NCI-H1105 (cell line): ENCODE results near the gene CALML5.

ENCODE experiments used
- DNase-seq: peaks from one replicate; lab custom pipeline; 2025; lab: John Stamatoyannopoulos, UW

Gene CALML5

DNA sequence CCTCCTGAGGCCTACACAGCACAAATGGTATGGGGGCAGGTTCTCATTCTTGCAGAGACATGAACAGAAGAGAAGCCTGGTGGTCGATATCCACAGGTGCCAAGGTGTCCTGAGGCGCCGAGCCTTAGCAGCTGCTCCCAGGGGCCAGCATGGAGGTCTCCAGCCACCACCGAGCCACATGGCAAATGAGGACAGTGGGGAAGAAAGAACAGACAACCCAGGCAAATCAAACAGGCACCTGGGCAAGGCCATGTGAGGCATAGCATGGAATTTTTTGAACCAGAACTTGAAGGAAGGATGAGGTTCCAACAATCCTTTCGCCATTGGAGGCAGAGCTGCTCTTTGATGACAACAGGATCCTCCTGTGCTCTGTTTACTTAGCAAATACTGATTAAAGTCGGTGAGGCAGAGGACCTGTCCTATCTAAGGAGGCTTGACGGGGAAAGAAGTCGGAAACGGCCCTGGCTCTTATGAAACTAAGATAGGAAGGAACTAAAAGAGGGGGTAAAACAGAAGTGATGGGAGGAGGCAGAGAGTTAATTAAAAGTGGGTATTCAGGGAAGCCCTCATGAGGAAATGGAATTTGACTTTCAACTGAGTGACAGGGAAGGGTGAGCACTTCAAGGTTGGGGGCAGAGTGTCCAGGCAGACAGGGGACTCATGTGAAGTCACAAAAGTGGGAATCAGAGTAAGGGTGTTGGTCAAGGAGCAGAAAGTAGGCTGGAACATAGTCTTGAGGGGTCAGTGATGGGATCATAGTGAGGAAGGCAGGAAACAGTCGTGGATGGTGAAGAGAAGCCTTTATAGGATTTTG is 16.8 kb upstream of the CALML5 start:
- no peak for DNase-seq

DNA sequence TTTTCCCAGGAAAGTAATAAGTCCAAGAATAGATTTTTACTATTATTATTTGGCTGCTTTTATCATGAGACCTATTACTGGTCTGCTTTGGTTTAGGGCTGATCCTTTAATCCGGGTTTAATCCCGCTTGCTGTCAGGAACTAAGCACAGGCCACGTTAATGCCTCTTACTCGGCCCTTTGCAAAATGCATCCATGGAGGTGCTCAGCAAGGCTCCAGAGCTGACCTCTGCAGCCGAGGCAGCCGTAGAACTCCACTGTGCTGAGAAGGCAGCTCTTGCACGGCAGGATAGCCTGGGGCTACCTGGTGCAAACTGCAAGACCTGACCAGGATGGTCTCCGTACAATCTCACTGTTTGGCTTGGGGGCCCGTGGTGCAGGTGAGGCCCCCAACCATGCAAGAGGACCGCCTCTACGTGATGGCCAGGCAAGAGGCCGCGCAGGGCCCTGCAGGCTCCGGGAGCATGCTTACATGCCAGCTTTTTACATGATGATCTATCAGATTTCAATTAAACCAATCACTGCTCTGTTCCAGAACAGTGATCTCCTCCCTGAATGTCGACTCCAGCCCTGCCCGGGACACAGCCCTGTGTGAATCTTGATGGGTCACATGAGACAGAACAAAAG is 15.0 kb upstream of the CALML5 start:
- DNase-seq = no peak

DNA sequence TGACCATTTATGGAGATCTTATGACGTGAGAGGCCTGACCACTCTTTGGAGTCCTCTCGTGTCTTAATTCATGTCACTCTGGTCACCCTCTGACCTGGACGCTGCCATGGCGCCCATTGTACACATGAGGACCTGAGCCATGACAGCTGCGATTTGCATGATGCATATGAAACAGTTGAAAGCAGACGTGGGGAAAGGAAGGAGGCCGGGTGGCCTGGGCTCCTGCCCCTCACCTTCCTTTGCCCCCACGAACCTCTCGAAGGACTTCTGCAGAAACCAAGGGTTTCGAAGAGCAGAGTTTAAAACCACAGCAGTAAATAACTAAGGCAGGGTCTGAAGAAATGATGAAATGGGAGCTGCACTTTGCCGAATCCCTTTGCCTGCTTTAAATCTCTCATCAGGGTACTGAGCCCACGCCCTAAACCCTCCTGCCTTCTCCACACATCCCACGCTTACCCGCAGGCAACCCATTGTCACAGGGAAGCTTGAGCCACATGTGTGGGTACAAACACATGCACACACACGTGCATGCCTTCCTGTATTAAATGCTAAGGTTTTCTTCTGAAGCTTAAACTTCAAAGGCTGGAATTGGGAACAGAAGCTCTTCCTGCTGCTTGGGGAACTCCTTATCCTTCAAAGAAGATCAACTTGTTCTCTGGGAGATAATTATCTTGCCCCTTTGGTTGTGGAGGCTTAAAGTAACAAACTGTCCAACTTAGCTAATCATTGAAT is 13.7 kb upstream of the CALML5 start:
- DNase-seq = no peak

DNA sequence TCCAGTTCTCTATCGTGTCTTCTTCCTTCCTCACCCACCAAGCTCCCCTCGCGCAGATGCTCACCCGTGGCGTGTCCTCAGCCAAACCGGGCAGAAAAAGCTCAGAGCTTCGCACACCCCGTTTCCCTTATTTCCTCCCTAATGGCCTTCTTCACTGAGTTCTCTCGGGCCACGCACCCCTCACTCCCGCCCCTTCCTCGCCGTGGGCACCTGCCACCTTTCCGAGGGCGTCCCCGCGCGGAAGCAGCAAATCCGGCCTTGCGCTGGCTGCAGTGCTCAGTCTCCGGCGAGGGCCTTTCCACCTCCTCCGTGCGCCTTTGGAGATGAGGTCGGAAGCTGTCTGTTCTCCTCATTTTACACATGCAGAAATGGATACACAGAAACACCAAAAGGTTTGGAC is 13.0 kb upstream of the CALML5 start:
- no peak for DNase-seq

DNA sequence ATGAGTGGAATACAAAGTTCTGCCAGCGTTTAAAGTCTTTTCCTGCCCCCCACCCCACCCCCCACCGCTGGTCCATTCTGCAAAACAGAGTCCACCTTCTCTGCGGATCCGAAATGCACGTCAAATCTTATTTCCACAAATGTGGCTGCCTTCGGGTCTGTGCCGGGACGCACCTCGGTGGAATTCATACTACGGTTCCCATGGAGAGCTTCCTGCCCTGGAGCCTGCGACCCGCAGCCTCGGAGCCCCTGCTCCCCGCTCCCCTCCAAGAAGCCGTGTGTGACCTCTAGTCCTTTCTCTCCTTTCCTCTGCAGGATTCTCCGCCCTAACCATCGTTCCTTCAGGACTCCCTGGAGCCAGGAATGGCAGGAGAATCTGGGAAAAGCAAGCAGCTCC is 12.5 kb upstream of the CALML5 start:
- DNase-seq = no peak

DNA sequence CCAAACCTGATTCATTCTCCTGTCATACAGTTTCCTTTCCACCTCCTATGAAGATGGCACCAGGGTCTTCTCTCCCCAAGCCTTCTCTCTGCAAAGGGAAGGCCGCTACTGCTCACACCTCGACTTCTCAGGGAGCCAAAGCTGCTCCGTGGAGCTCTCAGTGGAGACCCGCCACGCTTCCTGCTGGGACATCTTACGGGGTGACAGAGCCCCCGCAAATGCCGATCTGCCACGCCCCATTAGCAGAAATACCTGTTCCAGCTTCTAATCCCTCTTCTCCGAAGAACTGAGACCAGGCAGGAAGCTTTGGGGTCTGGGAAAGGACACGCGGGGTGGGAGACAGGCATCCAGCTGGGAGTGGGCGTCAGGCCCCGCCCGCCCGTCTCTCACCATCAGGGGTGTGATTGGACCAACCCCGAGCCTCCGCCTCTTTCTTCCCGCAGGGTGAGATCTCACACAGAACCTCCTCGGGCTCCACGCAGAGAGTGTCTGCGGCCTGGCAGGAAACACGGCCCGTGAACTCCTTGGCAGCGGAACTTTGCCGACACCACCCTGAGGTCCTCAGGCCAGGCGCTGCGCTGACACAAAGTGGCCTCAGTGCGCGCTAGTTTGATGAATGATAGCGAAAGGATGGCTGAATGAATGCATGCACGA is 12.0 kb upstream of the CALML5 start:
- DNase-seq = no peak

DNA sequence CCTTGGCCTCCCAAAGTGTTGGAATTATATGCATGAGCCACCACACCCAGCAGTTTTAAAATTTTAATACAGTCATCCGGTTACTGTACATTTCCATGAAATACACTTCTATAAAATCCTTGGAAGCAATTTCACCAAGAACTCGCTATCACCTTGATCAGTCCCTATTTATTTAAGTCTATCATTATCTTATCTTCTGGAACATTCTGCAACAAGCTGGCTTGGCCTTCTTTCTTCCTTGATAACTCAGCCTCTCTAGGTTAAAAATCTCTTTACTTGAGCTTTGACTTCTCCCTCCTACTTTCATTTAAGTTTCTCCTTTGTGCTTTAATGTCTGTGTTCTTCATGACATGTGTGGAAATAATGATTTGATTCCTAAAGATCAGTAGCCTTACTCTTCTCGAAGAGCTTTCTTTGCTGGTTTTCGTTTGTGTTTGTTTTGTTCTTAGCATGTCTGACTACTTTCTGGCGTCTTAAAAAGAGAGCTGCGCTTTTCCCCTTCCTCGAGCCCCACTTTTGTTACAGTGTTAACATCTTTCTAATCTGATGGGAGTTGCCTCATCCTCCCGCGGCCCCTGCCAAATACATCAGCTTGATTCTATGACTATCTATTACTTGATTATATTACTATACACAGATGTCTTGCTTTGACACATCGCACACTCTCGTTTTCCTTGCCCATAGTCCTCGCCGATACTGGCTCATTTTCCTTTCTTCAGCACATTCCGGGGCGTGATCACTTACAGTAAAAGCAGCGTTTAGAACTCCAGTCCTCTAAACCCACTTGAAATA is 11.1 kb upstream of the CALML5 start:
- DNase-seq = no peak

DNA sequence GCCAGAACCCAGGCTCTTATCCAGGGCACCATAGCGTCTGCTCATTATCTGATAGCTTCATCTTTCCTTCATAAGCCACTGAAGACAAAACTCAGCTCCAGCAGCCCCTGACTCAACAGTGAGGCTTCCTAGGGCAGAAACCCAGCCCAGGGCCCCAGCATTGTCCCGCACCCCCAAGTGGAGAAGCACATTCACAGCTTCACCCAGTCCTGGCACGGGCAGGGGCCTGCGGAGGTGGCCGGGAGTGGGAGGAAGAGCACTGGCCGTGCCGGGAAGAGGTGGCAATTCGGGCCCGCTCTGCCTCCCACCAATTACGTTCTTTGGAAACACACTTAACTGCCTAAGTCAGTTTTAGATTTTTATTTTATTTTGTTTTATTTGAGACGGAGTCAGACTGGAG is 10.3 kb upstream of the CALML5 start:
- DNase-seq = no peak

DNA sequence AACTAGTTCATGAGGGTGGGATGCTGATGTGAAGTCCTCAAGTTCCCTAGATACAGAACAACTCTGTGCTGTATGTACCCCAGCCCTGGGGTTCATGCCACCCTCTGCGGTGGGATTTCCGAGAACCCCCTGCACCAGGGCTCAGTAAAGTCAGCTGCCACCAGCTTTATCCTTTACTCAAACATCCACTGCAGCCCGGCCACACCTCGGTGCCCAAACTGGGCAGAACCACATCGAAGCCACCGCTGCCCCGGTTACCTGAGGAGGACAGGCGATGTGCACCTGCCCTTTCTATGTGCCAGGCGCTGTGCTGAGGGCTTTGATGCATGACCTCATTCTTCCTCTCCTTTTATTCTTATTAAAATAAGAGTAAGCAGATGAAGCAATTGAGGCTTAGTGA is 9.9 kb upstream of the CALML5 start:
- DNase-seq = no peak

DNA sequence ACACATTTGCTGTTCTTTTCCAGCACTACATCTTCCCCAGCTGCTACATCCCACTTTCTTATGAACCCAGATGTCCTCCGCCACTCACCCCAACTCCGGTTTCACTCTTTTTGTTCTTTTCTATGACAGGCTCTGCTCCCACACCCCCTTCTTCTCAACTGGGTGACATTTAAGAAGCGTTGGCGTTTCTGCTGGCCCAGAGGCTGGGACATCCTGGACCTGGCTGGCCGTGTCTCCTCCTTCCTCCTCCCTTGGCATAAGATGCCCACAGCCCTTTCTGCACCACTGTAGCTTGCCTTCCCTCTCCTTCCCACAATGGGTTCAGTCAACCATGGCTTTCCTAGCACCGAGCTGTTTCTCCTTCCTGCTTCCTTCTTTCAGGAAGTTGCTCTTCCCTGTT is 9.4 kb upstream of the CALML5 start:
- DNase-seq = no peak

DNA sequence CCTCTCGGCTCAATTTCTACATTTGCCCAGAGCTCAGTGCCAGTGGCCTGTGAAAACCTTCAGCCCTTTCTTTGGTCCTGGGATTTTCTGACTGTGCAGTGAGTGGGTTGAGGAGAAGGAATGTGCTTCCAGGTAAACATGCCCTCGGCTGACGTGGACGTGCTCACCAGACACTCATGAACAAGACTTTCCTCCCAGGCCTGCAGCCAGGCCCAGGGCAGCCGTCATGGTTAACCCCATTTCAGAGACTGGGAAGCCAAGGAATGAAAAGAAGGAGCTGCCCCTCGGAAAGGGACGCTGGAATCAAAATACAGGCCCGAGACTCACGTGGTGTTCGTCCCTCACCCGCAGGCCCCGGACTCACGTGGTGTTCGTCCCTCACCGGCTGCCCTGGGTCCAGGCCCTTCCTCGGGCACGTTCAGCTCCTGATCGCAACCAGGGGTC is 8.8 kb upstream of the CALML5 start:
- no peak for DNase-seq

DNA sequence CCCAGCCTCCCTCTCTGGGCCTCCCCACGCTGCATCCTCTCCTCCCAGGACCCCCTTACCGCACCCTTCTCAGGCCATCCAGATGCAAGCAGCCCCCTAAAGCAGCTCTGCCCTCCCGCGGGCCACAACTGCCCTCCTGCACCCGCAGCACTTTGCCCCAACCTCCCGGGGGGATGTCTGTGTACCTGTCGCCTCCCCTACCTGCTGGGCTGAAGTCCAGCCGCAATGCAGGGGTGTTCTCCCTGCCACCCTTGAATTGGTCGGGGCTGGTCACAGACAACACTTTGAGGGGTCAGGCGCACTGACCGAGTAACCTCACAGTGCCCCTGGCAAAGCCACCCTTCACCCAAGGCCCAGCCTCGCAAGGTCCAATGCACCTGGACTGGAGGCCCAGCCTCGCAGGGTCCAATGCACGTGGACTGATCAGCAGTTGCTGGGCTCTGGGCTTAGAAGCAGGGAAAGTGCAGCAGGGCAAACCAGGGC is 8.3 kb upstream of the CALML5 start:
- DNase-seq = no peak

DNA sequence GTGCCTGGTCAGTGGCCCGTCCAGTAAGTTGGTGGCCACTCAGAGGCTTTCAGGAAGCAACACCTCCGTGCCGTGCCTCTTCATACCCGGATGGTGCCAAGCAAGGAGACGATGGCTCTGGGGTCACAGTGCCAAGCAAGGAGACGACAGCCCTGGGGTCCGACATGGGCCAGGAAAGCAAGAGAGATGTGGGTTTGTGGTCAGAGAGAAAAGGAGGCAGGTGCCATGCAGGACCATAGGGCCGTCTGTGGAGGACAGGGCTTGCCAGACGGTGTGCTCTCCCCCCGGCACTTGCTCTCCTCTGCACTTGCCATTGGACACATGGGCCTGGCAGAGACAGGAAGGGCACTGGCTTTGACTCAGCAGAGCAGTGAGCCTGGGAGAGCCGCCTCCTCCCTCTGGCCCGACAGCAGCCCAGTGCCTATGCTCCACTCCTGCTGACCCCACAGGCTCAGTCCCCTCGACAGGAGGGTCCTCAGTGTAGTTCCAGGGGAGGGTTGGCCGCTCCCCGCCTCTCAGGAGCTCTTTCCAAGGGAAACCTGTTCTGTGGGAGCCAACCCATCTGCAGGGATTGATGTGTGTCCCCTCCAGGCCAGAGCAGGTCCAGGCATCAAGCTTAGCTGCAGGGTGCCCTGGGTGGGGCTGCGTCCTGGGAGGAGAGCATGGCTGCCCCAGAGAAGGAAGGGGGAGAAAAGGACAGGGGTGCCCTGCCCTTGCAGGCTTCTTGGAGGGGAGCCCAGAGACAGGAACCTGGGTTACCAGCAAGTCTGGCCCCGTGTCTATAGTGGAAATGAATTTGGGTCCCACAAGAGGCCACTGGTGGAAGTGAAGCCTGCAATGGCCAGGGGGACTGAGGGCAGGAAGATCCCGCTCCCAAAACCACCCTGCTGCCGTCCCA is 7.6 kb upstream of the CALML5 start:
- no peak for DNase-seq

DNA sequence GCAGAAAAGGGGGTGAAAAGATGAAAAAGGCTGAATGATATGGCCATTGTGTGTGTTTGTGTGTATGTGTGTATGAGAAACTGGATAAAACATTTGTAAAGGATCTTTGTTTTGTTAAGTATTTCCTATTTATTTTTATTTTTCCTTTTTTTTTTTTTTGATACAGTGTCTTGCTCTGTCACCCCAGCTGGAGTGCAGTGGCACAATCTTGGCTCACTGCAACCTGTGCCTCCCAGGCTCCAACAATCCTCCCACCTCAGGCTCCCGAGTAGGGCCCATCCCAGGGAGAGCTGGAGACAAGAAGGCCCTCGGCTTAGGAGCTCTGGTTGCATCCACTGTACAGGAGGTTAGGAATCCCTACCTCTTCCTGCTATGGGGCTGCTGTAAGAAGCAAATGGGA is 6.9 kb upstream of the CALML5 start:
- no peak for DNase-seq

DNA sequence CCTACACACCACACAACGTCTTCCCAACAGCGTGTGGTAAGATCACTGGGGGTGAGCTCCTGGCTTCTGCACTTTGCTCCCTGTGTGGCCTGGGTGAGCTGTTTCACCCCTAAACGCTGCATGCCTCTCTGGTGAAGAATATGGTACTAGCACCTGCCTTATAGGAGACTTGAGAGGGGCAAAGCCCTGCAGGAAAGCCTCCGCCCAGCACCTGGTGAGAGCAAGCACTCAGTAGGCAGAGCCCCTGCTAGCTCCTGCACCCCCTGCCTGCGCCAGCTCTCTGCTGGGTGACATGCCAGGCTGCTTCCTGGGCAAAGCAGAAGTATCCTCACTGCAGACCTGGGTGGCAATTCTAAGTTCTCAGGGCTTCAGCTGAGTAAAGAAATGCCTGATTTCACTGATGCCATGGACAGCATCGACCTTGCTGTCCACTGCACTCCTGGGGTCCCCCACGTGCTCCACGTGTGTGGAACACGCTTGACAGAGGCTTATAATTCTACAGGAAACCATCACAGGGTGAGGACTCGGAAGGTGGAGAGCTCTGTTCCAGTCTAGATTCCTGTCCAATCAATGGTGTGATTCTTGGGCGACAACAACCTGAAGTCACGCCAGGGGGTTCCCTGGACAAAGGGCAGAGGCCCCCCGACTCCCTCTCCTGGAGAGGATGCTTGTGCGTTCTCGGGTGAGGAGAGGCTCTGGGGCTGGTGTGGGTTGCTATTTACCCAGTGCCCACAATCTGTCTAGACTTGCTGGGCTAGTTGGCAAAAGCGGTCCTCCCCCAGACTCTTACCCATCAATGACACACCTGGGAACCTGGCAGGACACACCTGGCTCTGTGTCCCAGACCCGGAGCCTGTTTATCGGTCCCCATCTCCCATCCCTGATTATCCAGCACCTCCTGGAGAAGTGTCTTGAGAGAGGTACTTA is 5.0 kb upstream of the CALML5 start:
- DNase-seq = no peak

DNA sequence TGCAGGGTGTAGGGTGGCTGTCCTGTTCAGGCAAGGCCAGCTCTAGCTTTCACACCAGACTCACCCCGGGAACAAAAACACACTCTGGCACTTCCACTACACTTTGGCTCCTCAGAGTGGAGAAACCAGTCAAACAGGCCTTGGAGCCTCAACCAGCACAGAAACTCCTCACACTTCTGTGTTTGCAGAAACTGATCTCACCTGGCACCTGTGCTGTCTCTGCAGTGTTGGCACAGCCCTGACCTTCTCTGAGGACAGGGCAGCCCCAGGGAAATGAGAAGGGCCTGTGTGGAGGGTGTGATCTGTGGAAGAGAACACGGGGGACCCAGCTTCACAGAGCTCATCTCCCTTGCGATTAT is 4.1 kb upstream of the CALML5 start:
- DNase-seq = no peak

DNA sequence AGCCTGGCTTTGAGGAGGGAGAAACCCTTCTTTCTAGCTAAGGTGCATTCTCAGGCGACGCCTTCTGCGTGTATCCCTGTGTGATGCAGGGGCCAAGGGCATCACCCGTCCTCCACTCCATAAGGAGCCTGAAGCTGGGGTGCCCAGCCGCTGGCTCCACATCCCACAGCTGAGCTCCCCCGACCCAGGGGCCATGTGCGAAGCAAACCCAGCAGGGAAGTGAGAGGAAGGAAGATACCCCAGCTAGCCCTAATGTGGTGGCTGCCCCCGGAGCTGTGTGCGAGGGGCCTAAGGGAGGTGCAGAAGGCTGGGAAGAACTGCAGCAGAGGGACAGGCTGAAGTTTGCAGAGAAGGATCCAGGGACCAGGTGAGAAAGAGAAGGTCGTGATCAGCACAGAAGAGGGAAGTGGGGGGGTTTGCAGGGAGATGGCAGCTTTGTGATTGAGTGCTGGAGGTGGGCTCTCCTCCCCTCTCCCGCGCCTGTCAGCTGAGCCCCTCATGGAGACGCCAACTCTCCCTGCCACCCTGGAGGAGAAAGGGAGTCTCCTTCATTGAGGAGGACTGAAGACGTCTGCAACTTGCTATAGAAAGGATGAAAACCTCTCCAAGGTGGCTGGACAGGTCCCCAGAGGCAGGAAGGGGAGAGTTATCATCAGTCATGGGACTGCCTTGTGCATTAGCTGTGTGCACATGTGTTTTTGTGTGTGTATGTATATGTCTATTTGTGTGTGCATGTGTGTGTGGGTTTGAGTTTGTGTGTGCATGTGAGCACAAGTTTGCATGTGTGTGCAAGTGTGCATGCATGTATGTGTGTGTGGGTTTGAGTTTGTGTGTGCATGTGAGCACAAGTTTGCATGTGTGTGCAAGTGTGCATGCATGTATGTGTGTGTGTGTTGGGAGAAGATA is 3.5 kb upstream of the CALML5 start:
- no peak for DNase-seq

DNA sequence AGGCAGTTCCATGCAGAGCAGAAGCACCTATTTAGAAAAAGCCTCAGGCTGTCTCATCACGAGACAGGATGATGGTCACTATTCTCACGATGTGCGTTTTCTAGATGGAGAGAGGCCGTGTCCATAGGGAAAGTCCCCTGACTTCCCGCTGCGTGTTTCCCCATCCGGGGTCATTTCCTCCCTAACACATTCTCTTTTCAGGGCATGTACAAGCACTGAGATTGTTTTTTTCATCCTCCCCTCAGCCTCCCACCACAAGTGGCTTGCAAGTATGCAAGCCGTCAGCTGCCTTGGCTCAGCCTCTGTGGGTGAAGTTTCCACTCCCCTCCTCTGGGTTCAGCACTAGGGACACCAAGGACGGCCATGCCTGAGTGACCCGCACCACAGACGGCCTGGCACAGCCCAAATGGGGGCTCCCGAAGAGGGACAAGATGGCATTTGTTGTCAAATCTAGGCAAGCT is 2.7 kb upstream of the CALML5 start:
- no peak for DNase-seq
